ENCODE measurements around the gene DEAF1.
"Not testable (repeated sequence)": the region's sequence is repeated elsewhere in the genome, so short reads cannot be mapped to it uniquely, and the experiment has no call there.

Gene DEAF1, protein sequence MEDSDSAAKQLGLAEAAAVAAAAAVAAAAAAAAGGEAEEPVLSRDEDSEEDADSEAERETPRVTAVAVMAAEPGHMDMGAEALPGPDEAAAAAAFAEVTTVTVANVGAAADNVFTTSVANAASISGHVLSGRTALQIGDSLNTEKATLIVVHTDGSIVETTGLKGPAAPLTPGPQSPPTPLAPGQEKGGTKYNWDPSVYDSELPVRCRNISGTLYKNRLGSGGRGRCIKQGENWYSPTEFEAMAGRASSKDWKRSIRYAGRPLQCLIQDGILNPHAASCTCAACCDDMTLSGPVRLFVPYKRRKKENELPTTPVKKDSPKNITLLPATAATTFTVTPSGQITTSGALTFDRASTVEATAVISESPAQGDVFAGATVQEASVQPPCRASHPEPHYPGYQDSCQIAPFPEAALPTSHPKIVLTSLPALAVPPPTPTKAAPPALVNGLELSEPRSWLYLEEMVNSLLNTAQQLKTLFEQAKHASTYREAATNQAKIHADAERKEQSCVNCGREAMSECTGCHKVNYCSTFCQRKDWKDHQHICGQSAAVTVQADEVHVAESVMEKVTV

DNA sequence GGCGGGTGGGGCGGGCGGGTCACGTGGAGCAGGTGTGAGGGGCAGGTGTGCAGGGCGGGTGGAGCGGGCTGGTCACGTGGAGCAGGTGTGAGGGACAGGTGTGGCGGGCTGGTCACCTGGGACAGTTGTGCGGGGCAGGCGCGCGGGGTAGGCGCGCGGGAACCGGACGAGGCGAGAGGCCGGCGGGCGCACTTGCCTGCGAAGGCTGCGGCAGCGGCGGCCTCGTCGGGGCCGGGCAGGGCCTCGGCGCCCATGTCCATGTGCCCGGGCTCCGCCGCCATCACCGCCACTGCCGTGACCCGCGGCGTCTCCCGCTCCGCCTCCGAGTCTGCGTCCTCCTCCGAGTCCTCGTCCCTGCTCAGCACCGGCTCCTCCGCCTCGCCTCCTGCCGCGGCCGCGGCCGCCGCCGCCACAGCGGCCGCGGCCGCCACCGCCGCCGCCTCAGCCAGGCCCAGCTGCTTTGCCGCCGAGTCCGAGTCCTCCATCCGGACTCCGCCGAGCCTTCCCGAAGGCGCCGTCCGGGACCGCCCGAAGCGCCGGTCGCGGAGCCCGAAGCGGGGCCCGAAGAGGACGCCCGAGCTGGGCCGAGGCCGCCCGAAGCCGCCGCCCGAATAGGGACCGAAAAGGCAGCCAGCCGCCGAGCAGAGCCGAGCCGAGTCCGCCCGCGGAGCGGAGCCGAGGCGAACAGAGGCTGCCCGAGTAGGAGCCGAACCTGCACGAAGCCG is at the start of gene DEAF1:
Gene DEAF1 (minus strand): TSS at position 660 of the 725 bp plus-strand sequence. CDS start 175 bp downstream, at position 485.
- DNase-seq (ENCODE audit: low read depth): peak; percentile 46

DNA sequence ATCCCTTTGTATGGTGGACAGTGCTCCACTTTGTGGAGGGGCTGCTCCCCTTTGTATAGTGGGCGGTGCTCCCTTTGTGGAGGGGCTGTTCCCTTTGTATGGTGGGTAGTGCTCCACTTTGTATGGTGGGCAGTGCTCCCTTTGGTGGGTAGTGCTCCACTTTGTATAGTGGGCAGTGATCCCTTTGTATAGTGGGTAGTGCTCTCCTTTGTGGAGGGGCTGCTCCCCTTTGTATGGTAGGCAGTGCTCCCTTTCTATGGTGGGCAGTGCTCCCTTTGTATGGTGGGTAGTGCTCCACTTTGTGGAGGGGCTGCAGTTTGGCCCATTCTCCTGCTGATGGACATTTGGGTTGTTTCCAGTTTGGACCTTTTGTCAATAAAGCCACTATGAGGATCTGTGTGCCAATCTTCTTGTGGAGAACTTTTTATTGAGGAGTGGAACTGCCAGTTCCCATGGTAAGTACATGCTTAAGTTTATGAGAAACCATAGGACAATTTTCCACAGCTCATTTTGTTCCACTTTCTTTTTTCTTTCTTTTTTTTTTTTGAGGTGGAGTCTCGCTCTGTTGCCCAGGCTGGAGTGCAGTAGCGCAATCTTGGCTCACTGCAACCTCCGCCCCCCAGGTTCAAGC is 47.7 kb upstream of the DEAF1 start:
- no peak for DNase-seq (ENCODE audit: low read depth)

DNA sequence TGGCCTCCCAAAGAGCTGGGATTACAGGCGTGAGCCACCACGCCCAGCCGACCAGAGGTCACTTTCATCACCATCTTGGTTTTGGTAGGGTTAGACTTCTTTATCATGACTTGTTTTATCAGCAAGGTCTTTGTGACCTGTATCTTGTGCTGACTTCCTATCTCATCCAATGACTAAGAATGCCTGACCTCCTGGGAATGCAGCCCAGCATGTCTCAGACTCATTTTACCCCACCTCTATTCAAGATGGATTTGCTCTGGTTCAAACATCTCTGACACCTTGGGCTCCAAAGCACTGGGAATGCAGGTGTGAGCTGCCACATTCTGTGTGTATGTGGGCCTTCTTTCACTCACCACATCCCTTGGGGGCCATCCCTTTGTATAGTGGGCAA is 47.1 kb upstream of the DEAF1 start:
- DNase-seq (ENCODE audit: low read depth): no peak

DNA sequence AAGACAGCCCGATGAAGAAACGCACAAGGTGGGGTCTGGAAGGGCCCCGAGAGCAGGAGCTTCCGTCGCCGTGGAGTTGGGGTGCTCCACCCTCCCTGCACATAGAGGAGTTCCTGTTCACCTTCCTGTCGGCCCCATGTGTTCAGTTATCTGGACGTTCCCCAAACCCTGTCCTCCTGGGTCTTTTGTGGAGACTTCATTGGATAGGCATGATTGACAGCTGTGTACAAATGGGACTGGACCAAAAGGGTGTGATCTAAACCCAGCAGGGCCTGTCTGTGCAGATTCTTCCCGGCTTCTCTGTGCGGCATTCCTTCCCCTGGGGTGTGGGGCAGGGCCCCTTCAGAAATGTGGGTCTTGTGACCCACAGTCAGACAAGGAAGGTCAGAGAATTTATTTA is 42.9 kb upstream of the DEAF1 start:
- not testable (repeated sequence) for DNase-seq (ENCODE audit: low read depth)

DNA sequence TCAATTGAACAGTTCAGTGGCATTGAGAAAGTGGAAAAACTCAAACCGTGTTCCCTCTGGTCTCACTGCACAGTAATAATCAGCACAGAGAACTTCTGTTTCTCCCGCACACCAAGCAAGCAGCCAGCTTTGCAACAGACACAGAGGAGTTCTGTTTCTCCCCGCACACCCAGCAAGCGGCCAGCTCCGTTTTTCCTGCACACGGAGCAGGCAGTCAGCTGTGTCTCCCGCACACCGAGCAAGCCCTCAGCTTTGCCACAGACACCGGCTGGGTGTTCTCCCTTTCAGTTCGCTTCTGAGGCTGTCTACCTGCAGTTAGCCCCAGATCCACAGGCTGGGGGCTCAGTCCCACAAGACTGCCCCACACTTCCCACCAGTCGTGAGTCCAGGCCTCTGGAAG is 42.3 kb upstream of the DEAF1 start:
- DNase-seq (ENCODE audit: low read depth): no peak

DNA sequence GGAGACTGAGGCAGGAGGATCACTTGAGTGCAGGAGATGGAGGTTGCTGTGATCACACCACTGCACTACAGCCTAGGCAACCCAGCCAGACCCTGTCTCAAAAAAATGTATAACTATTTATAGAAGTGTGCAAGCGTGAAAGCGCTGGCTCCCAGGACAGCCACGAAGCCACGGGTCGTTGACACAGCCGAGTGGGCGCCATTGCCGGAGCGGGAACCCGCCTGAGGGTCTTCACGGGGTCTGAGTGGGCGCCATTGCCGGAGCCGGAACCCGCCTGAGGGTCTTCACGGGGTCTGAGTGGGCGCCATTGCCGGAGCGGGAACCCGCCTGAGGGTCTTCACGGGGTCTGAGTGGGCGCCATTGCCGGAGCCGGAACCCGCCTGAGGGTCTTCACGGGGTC is 39.5 kb upstream of the DEAF1 start:
- not testable (repeated sequence) for DNase-seq (ENCODE audit: low read depth)

DNA sequence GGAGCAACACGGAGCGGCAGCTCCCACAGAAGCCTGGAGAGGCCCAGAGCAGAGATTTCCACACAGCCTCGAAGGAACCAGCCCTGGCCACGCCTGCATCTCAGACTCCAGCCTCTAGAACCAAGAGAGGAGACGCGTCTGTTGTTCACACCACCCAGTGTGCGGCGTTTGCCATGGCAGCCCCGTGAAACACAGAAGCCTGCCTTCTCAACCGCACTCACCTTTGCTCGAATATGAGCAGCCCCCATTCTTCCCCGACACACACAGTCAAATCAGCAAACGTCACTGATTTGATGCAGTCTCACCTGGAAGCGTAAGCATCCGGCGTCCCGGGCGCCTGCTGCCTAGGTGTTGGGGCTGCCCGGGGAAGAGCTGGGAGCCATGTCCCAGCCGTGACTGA is 38.0 kb upstream of the DEAF1 start:
- DNase-seq (ENCODE audit: low read depth): no peak

DNA sequence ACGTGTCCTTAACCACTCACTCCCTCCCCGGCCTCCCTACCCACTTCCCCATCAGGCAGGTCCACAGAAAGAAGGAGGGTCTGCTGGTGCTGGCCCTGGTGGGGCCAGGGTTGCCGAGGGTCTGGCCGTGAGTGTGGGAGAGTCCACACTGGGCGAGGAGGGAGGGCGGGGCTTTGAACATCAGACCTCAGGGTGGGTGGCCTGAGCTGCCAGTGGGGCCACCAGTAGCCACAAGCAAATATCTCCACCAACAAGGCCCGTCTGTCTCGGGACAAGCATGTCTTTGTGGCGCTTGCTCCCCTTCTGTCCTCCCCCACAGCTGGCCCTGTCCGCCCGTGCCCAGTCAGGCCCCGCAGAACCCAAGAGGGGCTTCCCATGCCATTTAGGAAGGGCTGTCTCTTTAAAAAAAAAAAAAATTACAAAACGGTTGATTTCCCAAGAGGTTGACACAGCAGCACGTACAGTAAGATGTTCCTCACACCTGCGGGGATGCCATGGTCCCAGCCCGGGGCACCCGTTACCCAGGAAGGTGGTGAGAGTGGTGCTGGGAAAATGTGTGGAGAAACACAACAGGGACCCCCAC is 34.6 kb upstream of the DEAF1 start:
- no peak for DNase-seq (ENCODE audit: low read depth)

DNA sequence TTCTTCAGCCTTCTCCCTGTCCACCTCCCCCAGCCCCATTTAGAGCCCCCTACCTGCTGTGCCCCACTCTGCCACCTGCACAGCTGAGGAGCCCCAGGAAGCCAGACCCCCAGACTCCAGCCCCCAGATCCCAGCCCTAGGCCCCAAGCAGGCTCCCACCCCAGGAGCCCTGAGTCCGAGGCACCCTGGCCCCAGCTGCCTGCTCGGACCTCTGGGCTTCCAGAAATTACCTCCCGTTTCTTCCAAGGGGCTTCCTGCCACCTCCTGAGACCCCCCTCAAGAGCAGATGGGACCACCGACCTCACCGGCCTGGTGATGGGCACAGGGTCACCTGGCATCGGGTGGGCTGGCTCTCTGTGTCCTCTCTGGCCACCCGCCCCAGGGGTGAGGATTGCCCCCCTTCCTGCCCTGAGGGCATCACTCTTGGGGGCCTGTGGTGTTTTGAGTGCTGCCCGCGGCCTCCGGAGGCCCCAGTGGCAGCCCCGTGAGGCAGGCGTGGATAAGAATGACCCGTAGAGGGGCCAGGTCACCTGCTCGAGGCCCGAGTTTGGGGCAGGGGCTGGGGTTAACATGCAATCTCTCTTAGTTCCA is 34.0 kb upstream of the DEAF1 start:
- DNase-seq (ENCODE audit: low read depth): no peak

DNA sequence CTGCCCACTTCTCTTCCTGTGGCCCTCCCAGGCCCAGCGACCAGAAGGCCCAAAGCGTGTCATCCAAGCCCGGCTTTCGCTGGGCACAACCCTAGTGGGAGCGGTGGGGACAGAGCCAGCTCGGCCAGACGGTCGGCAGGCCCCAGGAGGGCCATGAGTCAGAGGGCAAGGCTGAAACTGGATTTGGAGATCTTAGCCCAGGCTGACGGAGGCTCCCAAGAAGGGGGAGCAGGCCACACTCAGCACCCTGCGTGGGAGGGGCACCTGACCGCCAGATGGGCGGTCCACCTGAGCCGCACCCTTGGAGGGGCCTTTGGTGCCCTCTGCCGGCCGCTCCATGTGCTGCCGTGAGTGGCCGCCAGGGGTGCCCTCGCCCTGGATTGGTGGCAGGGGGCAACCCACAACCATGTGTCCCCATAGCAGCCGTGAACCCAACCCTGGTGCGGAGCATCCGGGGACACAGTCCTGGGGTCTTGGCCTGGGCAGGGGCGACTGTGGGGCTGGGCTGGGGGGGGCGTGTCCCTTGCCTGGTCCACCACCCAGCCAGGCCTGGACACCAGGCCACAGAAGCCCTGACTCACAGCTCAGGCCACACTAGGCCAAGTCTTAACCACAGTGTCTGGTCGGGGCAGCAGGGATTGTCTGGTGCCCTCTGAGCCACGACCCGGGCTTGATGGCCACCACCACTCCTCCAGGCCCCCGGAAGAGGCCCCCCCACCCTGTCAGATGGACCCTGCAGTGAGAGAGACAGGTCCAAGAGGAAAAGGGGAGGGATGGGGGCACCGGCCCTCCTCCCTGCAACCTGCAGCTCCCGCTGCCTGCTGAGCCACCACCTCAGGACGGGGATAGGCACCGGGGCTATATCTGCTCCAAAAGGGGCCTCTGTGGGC is 33.1 kb upstream of the DEAF1 start:
- peak; percentile 80 for DNase-seq (ENCODE audit: low read depth)

DNA sequence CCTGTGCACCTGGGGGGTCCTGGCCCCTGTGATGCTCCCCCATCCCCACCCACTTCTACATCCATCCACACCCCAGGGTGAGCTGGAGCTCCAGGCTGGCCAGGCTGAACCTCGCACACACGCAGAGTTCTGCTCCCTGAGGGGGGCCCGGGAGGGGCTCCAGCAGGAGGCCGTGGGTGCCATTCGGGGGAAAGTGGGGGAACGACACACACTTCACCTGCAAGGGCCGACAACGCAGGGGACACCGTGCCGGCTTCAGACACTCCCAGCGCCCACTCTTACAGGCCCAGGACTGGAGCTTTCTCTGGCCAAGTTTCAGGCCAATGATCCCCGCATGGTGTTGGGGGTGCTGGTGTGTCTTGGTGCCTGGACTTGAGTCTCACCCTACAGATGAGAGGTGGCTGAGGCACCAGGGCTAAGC is 32.3 kb upstream of the DEAF1 start:
- DNase-seq (ENCODE audit: low read depth): no peak

DNA sequence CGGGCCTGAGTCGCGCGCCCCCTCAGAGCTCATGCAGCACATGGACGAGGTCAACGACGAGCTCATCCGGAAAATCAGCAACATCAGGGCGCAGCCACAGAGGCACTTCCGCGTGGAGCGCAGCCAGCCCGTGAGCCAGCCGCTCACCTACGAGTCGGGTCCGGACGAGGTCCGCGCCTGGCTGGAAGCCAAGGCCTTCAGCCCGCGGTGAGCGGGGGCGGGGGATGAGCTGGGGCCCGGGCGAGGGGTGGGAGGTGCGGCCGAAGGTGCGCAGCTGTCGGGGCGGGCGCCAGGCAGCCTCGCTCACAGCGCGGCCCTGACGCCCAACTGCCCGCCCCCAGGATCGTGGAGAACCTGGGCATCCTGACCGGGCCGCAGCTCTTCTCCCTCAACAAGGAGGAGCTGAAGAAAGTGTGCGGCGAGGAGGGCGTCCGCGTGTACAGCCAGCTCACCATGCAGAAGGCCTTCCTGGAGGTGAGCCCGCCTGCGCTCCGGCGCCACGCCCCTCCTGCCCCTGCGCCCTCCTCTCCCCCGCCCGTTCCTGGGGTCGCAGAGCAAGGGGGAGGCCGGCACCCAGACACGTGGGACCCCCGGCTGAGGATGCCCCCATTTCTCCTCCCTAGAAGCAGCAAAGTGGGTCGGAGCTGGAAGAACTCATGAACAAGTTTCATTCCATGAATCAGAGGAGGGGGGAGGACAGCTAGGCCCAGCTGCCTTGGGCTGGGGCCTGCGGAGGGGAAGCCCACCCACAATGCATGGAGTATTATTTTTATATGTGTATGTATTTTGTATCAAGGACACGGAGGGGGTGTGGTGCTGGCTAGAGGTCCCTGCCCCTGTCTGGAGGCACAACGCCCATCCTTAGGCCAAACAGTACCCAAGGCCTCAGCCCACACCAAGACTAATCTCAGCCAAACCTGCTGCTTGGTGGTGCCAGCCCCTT is 31.5 kb upstream of the DEAF1 start:
- DNase-seq (ENCODE audit: low read depth): no peak

DNA sequence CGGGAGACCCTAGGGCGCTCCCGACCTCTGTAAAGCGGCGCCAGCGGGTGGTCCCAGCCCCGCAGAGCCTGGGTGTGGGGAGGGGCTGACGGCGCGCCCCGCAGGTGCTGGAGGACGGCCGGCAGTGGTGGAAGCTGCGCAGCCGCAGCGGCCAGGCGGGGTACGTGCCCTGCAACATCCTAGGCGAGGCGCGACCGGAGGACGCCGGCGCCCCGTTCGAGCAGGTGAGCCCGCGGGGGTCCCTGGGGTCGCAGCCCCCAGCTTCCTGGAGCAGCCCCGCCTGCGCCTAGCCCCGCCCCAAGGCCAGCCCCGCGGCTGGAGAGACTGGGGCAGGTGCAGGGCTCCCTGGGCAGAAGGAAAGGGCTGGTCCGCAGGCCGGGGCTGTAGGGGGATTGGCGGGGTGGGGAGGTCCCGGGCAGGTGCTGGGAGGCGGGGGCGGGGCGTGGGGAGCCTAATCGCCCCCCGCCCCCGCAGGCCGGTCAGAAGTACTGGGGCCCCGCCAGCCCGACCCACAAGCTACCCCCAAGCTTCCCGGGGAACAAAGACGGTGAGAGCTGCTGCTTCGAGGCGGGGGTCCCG is 30.7 kb upstream of the DEAF1 start:
- no peak for DNase-seq (ENCODE audit: low read depth)

DNA sequence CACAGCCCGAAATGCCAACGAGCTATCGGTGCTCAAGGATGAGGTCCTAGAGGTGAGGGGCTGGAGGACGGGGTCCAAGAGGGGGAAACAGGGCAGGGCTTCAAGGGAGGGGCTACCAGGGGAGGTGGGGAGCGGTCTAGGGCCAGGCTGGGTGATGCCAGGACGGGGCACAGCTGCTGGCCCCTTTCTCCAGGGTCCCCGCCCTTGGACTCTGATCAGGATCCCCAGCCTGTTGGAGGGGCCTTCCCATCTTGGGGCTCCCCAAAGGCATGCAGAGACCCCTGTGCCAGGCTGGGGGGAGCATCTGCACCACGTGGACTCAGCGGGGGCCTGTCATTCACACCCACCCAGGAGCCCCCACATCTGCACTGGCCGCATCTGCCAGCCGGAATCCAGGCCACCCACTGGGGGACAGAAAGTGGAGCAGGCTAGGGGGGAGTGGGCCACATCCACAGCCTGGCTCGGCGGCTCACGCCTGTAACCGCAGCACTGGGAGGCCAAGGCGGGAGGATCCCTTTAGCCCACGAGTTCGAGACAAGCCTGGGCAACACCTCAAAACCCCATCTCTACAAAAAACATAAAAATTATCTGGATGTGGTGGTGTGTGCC is 29.9 kb upstream of the DEAF1 start:
- no peak for DNase-seq (ENCODE audit: low read depth)

DNA sequence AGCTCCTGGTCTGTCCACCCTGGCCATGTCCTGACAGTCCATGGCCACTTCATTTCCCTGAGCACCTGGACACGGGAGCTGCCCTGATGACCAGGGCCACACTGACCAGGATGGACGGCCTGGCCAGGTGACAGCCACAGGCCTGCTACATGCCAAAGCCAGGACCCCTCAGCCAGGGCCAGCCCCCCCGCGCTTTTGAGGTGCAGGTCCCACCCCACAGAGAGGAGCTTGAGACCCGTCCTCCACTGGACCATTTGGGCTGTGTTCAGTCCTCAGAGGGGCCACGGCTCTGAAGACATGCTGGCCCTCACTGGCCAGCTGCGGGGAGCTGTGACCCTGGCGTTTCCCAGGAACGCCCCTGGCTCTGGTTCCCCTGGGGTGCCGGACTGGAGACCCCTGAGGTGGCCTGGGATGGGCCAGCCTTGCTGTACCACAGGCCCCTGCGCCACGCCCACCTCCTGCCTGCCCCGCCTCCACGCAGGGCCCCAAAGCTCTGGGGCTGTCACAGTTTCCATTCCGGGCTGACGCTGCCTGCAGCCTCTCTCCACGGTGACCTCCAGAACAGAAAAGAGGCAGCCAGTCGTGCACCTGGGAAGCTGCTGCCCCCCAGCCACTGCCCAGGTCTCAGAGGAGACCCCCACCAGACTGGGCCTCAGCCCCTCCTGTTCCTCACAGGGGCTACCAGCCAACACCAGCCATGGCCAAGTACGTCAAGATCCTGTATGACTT is 29.2 kb upstream of the DEAF1 start:
- no peak for DNase-seq (ENCODE audit: low read depth)

DNA sequence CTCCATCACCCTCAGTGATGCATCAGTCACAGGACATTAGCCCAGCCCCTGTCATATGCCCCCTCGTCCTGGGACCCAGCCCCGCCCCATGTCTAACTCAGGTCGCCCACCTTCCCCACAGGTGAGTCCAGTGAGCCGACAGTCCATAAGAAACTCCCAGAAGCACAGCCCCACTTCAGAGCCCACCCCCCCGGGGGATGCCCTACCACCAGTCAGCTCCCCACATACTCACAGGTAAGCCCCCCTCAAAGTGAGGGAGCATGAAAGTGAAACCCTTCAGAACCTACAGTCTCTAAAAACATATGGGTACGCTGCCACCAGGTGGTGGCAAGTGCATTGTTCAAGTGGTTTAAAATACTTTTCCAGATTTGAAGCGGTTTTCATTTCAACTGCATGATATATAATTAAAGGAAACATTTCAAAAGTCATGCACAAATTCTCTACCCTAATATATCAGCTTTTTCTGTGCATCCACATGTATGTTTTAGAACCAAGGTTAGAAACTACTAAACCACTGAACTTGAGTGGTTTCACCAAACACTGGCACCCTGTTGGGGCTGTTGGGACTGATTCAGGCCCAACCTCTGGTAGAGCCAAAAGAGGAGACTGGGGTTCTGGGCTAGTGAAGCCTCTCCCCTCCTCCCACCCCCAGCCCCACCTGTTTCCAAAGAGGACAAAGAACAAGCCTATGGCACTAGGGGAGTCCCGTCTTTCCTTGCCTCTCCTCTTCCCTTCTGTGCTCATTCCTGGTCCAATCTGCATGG is 28.3 kb upstream of the DEAF1 start:
- no peak for DNase-seq (ENCODE audit: low read depth)

DNA sequence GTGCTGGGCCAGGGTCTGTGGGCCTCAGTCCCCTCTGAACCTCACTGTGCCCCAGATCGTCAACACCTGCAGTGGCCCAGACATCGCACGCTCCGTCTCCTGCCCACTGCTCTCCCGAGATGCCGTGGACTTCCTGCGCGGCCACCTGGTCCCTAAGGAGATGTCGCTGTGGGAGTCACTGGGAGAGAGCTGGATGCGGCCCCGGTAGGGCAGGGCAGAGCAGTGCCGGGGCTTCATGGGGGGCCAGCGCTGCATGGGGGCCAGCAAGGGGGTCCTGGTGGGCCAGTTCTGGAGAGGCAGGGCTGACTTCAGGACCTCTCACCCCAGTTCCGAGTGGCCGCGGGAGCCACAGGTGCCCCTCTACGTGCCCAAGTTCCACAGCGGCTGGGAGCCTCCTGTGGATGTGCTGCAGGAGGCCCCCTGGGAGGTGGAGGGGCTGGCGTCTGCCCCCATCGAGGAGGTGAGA is 27.4 kb upstream of the DEAF1 start:
- DNase-seq (ENCODE audit: low read depth): no peak
